ENCODE results near the gene GABARAPL2. TPM values are rescaled to one million over a fixed set of nuclear protein-coding genes. Genes with fewer than 3 reads are reported as not detected.
"Not testable (repeated sequence)": the region's sequence is repeated elsewhere in the genome, so short reads cannot be mapped to it uniquely, and the experiment has no call there.

Gene GABARAPL2
- total RNA-seq, 1 experiment from 2014 or later = 40.1 TPM

GRCh38 chr16:75541236-75541635, 24.9 kb upstream of the GABARAPL2 start:
- Histone ChIP-seq H3K4me3 (ENCODE audit: insufficient read depth, low read depth, low read length) (no peak overlapping the region), H3K27me3 (ENCODE audit: control insufficient read depth, insufficient read depth, low read length) (no peaks in the 10 kb centered on the region), H3K36me3 (replicated peaks; ENCODE audit: control insufficient read depth, insufficient read depth, low read length) (no peaks in the 10 kb centered on the region; the same call in 1 of the 2 replicates)
- DNase-seq = no peak

- H3K27me3 ChIP-seq (ENCODE audit: control insufficient read depth, insufficient read depth, low read length); H3K4me3 ChIP-seq (ENCODE audit: insufficient read depth, low read depth, low read length); DNase-seq; H3K36me3 ChIP-seq (replicated peaks; ENCODE audit: control insufficient read depth, insufficient read depth, low read length): not testable (repeated sequence)
These were observed 23.7 kb upstream of the GABARAPL2 start for GRCh38 chr16:75542462-75542861.

GRCh38 chr16:75545879-75546278, 20.3 kb upstream of the GABARAPL2 start:
- not testable (repeated sequence) for DNase-seq; H3K4me3 ChIP-seq (ENCODE audit: insufficient read depth, low read depth, low read length); H3K36me3 ChIP-seq (replicated peaks; ENCODE audit: control insufficient read depth, insufficient read depth, low read length)

GRCh38 chr16:75546293-75546692, 19.9 kb upstream of the GABARAPL2 start:
- Histone ChIP-seq H3K36me3 (replicated peaks; ENCODE audit: control insufficient read depth, insufficient read depth, low read length) (no peaks in the 10 kb centered on the region; the same call in 1 of the 2 replicates), H3K27me3 (ENCODE audit: control insufficient read depth, insufficient read depth, low read length) (no peaks in the 10 kb centered on the region), H3K4me3 (ENCODE audit: insufficient read depth, low read depth, low read length) (no peak overlapping the region)
- no peak for DNase-seq

More at GRCh38 chr16:75545879-75546278, 20.3 kb upstream of the GABARAPL2 start:
- not testable (repeated sequence) for H3K27me3 ChIP-seq (ENCODE audit: control insufficient read depth, insufficient read depth, low read length)

- not testable (repeated sequence) for DNase-seq; H3K36me3 ChIP-seq (replicated peaks; ENCODE audit: control insufficient read depth, insufficient read depth, low read length); H3K4me3 ChIP-seq (ENCODE audit: insufficient read depth, low read depth, low read length); H3K27me3 ChIP-seq (ENCODE audit: control insufficient read depth, insufficient read depth, low read length)
These were observed 17.7 kb upstream of the GABARAPL2 start for GRCh38 chr16:75548456-75548855.

- H3K4me3 ChIP-seq (ENCODE audit: insufficient read depth, low read depth, low read length) = no peak overlapping the region
- no peaks in the 10 kb centered on the region for H3K36me3 ChIP-seq (replicated peaks; ENCODE audit: control insufficient read depth, insufficient read depth, low read length)
- H3K27me3 ChIP-seq (ENCODE audit: control insufficient read depth, insufficient read depth, low read length) = no peaks in the 10 kb centered on the region
- peak; percentile 78 for DNase-seq
These were observed 15.9 kb upstream of the GABARAPL2 start for GRCh38 chr16:75550211-75550662.

- no peak for DNase-seq
- no peaks in the 10 kb centered on the region for H3K36me3 ChIP-seq (replicated peaks; ENCODE audit: control insufficient read depth, insufficient read depth, low read length)
These were observed 13.2 kb upstream of the GABARAPL2 start for GRCh38 chr16:75552951-75553350.

GRCh38 chr16:75555213-75555706, 10.9 kb upstream of the GABARAPL2 start:
- no peaks in the 10 kb centered on the region for H3K36me3 ChIP-seq (replicated peaks; ENCODE audit: control insufficient read depth, insufficient read depth, low read length)
- H3K4me3 ChIP-seq (ENCODE audit: insufficient read depth, low read depth, low read length) = peak overlapping the region; percentile 80
- DNase-seq = peak; percentile 89
- peaks cover 1% of the 10 kb centered on the region; the same call in 1 of the 2 replicates for H3K27me3 ChIP-seq (ENCODE audit: control insufficient read depth, insufficient read depth, low read length)

More at GRCh38 chr16:75552951-75553350, 13.2 kb upstream of the GABARAPL2 start:
- Histone ChIP-seq H3K27me3 (ENCODE audit: control insufficient read depth, insufficient read depth, low read length) (peaks cover 1% of the 10 kb centered on the region; the same call in 1 of the 2 replicates), H3K4me3 (ENCODE audit: insufficient read depth, low read depth, low read length) (no peak overlapping the region)

- Histone ChIP-seq H3K4me3 (ENCODE audit: insufficient read depth, low read depth, low read length) (peak within 1 kb of the TSS; percentile 80), H3K27me3 (ENCODE audit: control insufficient read depth, insufficient read depth, low read length) (peaks cover 1% of the 10 kb centered on the region; the same call in 1 of the 2 replicates), H3K36me3 (replicated peaks; ENCODE audit: control insufficient read depth, insufficient read depth, low read length) (no peaks in the 10 kb centered on the region)
- peak; percentile 97 for DNase-seq
These were observed 10.3 kb upstream of the GABARAPL2 start, which contains the start of gene TMEM231 for GRCh38 chr16:75555707-75556430. Gene TMEM231, minus strand, starts transcription at chr16:75556252. Its CDS starts 43 bp downstream, at chr16:75556209.

- H3K27me3 ChIP-seq (ENCODE audit: control insufficient read depth, insufficient read depth, low read length) = peaks cover 1% of the 10 kb centered on the region; the same call in 1 of the 2 replicates
- H3K36me3 ChIP-seq (replicated peaks; ENCODE audit: control insufficient read depth, insufficient read depth, low read length) = no peaks in the 10 kb centered on the region
- DNase-seq = no peak
- peak overlapping the region; percentile 80 for H3K4me3 ChIP-seq (ENCODE audit: insufficient read depth, low read depth, low read length)
These were observed 9.7 kb upstream of the GABARAPL2 start for GRCh38 chr16:75556431-75556950.

- H3K27me3 ChIP-seq (ENCODE audit: control insufficient read depth, insufficient read depth, low read length) = peaks cover 1% of the 10 kb centered on the region; the same call in 1 of the 2 replicates
- no peaks in the 10 kb centered on the region for H3K36me3 ChIP-seq (replicated peaks; ENCODE audit: control insufficient read depth, insufficient read depth, low read length)
- no peak overlapping the region for H3K4me3 ChIP-seq (ENCODE audit: insufficient read depth, low read depth, low read length)
- DNase-seq = no peak
These were observed 7.3 kb upstream of the GABARAPL2 start for GRCh38 chr16:75558846-75559401.

- H3K4me3 ChIP-seq (ENCODE audit: insufficient read depth, low read depth, low read length) = no peak overlapping the region
- H3K36me3 ChIP-seq (replicated peaks; ENCODE audit: control insufficient read depth, insufficient read depth, low read length) = no peaks in the 10 kb centered on the region
- no peak for DNase-seq
- H3K27me3 ChIP-seq (ENCODE audit: control insufficient read depth, insufficient read depth, low read length) = peaks cover 1% of the 10 kb centered on the region; the same call in 1 of the 2 replicates
These were observed 6.4 kb upstream of the GABARAPL2 start for GRCh38 chr16:75559564-75560372.

GRCh38 chr16:75565640-75566039, 539 bp upstream of the GABARAPL2 start:
- DNase-seq = no peak
- Histone ChIP-seq H3K36me3 (replicated peaks; ENCODE audit: control insufficient read depth, insufficient read depth, low read length) (peaks cover 23% of the 10 kb centered on the region), H3K4me3 (ENCODE audit: insufficient read depth, low read depth, low read length) (peak overlapping the region; percentile 88), H3K27me3 (ENCODE audit: control insufficient read depth, insufficient read depth, low read length) (no peaks in the 10 kb centered on the region)

- peak overlapping the region; percentile 88 for H3K4me3 ChIP-seq (ENCODE audit: insufficient read depth, low read depth, low read length)
- DNase-seq = peak; percentile 71
- peaks cover 26% of the 10 kb centered on the region for H3K36me3 ChIP-seq (replicated peaks; ENCODE audit: control insufficient read depth, insufficient read depth, low read length)
- H3K27me3 ChIP-seq (ENCODE audit: control insufficient read depth, insufficient read depth, low read length) = no peaks in the 10 kb centered on the region
These were observed 628 bp downstream of the GABARAPL2 start for GRCh38 chr16:75566758-75567255.

All from H7 (cell line).